Measurements from ENCODE around the gene ICAM1. TPM values are rescaled to one million over a fixed set of nuclear protein-coding genes. Genes with fewer than 3 reads are reported as not detected.

The ICAM1 gene
- total and polyA plus RNA-seq, 2 of the 13 experiments (the other 11 are each of a cell fraction or from before 2014, with no cell fraction given), result 37.9 to 98.4 TPM

DNA sequence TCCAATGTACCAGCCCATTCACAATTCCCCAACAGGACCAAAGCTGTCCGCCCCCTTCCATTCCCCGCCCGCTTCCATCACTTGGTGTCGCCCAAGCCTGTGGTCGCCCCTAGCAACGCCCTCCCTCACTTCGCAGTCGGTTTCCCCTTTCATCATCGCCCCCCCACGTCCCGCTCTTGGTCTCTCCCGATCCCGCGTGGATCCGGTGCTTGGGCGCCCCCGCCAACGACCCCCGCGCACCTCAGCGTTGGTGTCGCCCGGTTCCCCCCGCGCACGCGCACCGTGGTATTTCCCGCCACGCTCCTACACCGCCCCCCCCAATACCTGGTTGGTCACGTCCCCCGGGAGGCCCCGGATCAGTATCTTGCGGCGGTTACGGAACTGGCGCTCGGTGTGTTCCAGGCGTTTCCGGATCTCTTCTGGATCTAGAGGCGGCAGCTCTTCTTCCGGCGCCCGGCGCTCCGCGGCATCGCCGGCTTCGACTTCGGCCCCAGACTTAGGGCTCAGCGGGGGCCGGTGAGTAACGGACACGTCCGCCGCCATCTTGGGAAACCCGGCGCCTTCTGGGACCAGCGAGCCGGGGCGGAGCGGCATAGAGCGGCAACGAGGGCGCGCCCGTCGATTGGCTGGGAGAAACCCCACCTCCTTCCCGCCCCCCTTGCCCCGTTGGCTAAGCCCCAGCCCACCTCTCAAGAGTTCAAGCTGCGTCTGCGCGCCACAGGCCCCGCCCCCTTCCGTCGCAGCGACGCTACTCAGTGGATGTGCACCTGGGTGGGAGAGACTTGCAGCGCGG lies 62.2 kb downstream of the ICAM1 start, which contains the start of gene RAVER1 (continued):
- TF ChIP-seq, protein P1, sequence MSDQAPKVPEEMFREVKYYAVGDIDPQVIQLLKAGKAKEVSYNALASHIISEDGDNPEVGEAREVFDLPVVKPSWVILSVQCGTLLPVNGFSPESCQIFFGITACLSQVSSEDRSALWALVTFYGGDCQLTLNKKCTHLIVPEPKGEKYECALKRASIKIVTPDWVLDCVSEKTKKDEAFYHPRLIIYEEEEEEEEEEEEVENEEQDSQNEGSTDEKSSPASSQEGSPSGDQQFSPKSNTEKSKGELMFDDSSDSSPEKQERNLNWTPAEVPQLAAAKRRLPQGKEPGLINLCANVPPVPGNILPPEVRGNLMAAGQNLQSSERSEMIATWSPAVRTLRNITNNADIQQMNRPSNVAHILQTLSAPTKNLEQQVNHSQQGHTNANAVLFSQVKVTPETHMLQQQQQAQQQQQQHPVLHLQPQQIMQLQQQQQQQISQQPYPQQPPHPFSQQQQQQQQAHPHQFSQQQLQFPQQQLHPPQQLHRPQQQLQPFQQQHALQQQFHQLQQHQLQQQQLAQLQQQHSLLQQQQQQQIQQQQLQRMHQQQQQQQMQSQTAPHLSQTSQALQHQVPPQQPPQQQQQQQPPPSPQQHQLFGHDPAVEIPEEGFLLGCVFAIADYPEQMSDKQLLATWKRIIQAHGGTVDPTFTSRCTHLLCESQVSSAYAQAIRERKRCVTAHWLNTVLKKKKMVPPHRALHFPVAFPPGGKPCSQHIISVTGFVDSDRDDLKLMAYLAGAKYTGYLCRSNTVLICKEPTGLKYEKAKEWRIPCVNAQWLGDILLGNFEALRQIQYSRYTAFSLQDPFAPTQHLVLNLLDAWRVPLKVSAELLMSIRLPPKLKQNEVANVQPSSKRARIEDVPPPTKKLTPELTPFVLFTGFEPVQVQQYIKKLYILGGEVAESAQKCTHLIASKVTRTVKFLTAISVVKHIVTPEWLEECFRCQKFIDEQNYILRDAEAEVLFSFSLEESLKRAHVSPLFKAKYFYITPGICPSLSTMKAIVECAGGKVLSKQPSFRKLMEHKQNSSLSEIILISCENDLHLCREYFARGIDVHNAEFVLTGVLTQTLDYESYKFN (CRISPR knock-in tag; conservative IDR thresholded peaks at IDR 0.05), result peak; percentile 50; the same call in 1 of the 2 replicates
- TF ChIP-seq HIVEP1 (CRISPR knock-in tag; IDR thresholded peaks at IDR 0.05) (peak; percentile 35; the same call in 1 of the 2 replicates), ELF4 (CRISPR knock-in tag; IDR thresholded peaks at IDR 0.05; ENCODE audit: borderline replicate concordance) (no peak), ZNF235 (CRISPR knock-in tag; IDR thresholded peaks at IDR 0.05; ENCODE audit: borderline replicate concordance) (0 out of 2 replicates have a peak, but pooled peaks have one; percentile 35), GLI4 (CRISPR knock-in tag; IDR thresholded peaks at IDR 0.05; ENCODE audit: borderline replicate concordance) (no peak; the same call in 1 of the 2 replicates), ZNF709 (CRISPR knock-in tag; IDR thresholded peaks at IDR 0.05) (0 out of 2 replicates have a peak, but pooled peaks have one; percentile 44), GABPA (IDR thresholded peaks at IDR 0.05; ENCODE audit: low read depth, low read length) (peak; percentile 9), GABPA (CRISPR knock-in tag; IDR thresholded peaks at IDR 0.05; ENCODE audit: low read depth) (peak; percentile 53; the same call in 1 of the 2 replicates), CHD2 (IDR thresholded peaks at IDR 0.05; ENCODE audit: low read depth, low read length) (no peak; the same call in 1 of the 2 replicates), SMARCE1 (IDR thresholded peaks at IDR 0.05; ENCODE audit: borderline replicate concordance) (no peak), SP140L (CRISPR knock-in tag; IDR thresholded peaks at IDR 0.05; ENCODE audit: borderline replicate concordance) (no peak; the same call in 1 of the 2 replicates), ZNF274 (CRISPR knock-in tag; IDR thresholded peaks at IDR 0.05) (no peak; the same call in 1 of the 2 replicates), ZNF747 (CRISPR knock-in tag; IDR thresholded peaks at IDR 0.05; ENCODE audit: borderline replicate concordance) (no peak)
- TF ChIP-seq, protein P2, sequence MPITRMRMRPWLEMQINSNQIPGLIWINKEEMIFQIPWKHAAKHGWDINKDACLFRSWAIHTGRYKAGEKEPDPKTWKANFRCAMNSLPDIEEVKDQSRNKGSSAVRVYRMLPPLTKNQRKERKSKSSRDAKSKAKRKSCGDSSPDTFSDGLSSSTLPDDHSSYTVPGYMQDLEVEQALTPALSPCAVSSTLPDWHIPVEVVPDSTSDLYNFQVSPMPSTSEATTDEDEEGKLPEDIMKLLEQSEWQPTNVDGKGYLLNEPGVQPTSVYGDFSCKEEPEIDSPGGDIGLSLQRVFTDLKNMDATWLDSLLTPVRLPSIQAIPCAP (CRISPR knock-in tag; IDR thresholded peaks at IDR 0.05; ENCODE audit: low read depth), result no peak
- TF ChIP-seq, protein P3, sequence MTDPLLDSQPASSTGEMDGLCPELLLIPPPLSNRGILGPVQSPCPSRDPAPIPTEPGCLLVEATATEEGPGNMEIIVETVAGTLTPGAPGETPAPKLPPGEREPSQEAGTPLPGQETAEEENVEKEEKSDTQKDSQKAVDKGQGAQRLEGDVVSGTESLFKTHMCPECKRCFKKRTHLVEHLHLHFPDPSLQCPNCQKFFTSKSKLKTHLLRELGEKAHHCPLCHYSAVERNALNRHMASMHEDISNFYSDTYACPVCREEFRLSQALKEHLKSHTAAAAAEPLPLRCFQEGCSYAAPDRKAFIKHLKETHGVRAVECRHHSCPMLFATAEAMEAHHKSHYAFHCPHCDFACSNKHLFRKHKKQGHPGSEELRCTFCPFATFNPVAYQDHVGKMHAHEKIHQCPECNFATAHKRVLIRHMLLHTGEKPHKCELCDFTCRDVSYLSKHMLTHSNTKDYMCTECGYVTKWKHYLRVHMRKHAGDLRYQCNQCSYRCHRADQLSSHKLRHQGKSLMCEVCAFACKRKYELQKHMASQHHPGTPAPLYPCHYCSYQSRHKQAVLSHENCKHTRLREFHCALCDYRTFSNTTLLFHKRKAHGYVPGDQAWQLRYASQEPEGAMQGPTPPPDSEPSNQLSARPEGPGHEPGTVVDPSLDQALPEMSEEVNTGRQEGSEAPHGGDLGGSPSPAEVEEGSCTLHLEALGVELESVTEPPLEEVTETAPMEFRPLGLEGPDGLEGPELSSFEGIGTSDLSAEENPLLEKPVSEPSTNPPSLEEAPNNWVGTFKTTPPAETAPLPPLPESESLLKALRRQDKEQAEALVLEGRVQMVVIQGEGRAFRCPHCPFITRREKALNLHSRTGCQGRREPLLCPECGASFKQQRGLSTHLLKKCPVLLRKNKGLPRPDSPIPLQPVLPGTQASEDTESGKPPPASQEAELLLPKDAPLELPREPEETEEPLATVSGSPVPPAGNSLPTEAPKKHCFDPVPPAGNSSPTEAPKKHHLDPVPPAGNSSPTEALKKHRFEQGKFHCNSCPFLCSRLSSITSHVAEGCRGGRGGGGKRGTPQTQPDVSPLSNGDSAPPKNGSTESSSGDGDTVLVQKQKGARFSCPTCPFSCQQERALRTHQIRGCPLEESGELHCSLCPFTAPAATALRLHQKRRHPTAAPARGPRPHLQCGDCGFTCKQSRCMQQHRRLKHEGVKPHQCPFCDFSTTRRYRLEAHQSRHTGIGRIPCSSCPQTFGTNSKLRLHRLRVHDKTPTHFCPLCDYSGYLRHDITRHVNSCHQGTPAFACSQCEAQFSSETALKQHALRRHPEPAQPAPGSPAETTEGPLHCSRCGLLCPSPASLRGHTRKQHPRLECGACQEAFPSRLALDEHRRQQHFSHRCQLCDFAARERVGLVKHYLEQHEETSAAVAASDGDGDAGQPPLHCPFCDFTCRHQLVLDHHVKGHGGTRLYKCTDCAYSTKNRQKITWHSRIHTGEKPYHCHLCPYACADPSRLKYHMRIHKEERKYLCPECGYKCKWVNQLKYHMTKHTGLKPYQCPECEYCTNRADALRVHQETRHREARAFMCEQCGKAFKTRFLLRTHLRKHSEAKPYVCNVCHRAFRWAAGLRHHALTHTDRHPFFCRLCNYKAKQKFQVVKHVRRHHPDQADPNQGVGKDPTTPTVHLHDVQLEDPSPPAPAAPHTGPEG (CRISPR knock-in tag; IDR thresholded peaks at IDR 0.05), result 0 out of 2 replicates have a peak, but pooled peaks have one; percentile 2

All from HepG2 (cell line).